Mesendoderm (in vitro differentiated cells): ENCODE data around the gene PHF21A.

Source experiments
- DNase-seq: peaks from one replicate; pipeline ENCODE4 v3.0.0; 2013
- H2AK5ac ChIP-seq: 2 replicates; pipeline ENCODE4 v1.6.1; 2013; ENCODE audit warnings: low read length, inconsistent platforms
- H2BK120ac ChIP-seq: 2 replicates; pipeline ENCODE4 v1.6.1; 2013; ENCODE audit warnings: low read depth, mild to moderate bottlenecking, low read length, moderate library complexity, mixed read lengths
- H2BK15ac ChIP-seq: replicated peaks from 2 replicates; pipeline ENCODE4 v1.6.1; 2013; ENCODE audit warnings: low read depth, mild to moderate bottlenecking, moderate library complexity
- H2BK5ac ChIP-seq: 2 replicates; pipeline ENCODE4 v1.6.1; 2013; ENCODE audit warnings: low read length, inconsistent platforms
- H3K18ac ChIP-seq: 2 replicates; pipeline ENCODE4 v1.6.1; 2013; ENCODE audit warnings: mild to moderate bottlenecking, low read length, mixed read lengths
- H3K23ac ChIP-seq: one replicate; pipeline ENCODE4 v1.6.1; 2013; ENCODE audit warnings: low read length
- H3K27ac ChIP-seq: 2 replicates; pipeline ENCODE4 v1.5.1; 2013; ENCODE audit warnings: low read depth, mild to moderate bottlenecking, inconsistent platforms, low read length, moderate library complexity
- H3K27me3 ChIP-seq: 2 replicates; pipeline ENCODE4 v1.6.1; 2013; ENCODE audit warnings: low read length, control low read depth, mild to moderate bottlenecking, inconsistent platforms; ENCODE audit not compliant: insufficient read depth, poor library complexity
- H3K36me3 ChIP-seq: 2 replicates; pipeline ENCODE4 v1.6.1; 2013; ENCODE audit warnings: low read length, inconsistent platforms; ENCODE audit not compliant: control insufficient read depth, insufficient read depth
- H3K4ac ChIP-seq: one replicate; pipeline ENCODE4 v1.6.1; 2013; ENCODE audit warnings: low read depth, mild to moderate bottlenecking, low read length, moderate library complexity
- H3K4me1 ChIP-seq: 2 replicates; pipeline ENCODE4 v1.6.1; 2013; ENCODE audit warnings: low read depth, low read length, inconsistent platforms; ENCODE audit not compliant: control insufficient read depth
- H3K4me2 ChIP-seq: 2 replicates; pipeline ENCODE4 v1.6.1; 2013; ENCODE audit warnings: low read length
- H3K4me3 ChIP-seq: 2 replicates; pipeline ENCODE4 v1.5.1; 2013; ENCODE audit warnings: mild to moderate bottlenecking, low read length
- H3K56ac ChIP-seq: one replicate; pipeline ENCODE4 v1.6.1; 2013; ENCODE audit warnings: low read length
- H3K79me1 ChIP-seq: 2 replicates; pipeline ENCODE4 v1.6.1; 2013; ENCODE audit warnings: low read length, inconsistent platforms
- H3K79me2 ChIP-seq: 2 replicates; pipeline ENCODE4 v1.6.1; 2013; ENCODE audit warnings: mild to moderate bottlenecking, low read length; ENCODE audit not compliant: control insufficient read depth, insufficient read depth
- H3K9ac ChIP-seq: 2 replicates; pipeline ENCODE4 v1.6.1; 2013; ENCODE audit warnings: low read length, inconsistent platforms
- H4K5ac ChIP-seq: one replicate; pipeline ENCODE4 v1.6.1; 2013; ENCODE audit warnings: low read length
- H4K8ac ChIP-seq: one replicate; pipeline ENCODE4 v1.6.1; 2013; ENCODE audit warnings: low read depth, mild to moderate bottlenecking, control low read depth, low read length, moderate library complexity
- WGBS: extraction: QIAGEN DNeasy Blood & Tissue Kit; methylation state at CpG from one replicate; pipeline ENCODE4 v1.1.7; 2013; ENCODE audit warnings: low lambda C conversion rate, missing lambda C conversion rate; ENCODE audit not compliant: insufficient coverage; ENCODE audit errors: extremely low coverage; 5-methylcytosine and 5-hydroxymethylcytosine counted together

PHF21A gene

DNA sequence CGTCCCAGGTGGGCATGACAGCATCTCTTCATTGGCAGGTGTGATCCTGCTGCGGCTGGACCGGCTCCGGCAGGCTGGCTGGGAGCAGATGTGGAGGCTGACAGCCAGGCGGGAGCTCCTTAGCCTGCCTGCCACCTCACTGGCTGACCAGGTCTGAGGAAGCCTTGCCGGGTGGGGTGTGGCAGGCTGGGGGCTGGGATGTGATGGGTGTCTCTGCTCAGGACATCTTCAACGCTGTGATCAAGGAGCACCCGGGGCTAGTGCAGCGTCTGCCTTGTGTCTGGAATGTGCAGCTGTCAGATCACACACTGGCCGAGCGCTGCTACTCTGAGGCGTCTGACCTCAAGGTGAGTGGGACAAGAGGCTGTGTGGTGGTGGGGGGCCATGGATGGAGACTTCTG, 195.3 kb downstream of the PHF21A start:
- Histone ChIP-seq H2BK120ac (no peak overlapping the region), H3K4me3 (no peak overlapping the region), H3K27me3 (no peaks in the 10 kb centered on the region), H2BK15ac (no peak overlapping the region), H3K4me1 (no peaks in the 10 kb centered on the region), H3K4me2 (no peak overlapping the region), H4K5ac (no peak overlapping the region), H4K8ac (no peak overlapping the region), H3K9ac (no peak overlapping the region), H3K56ac (no peak overlapping the region), H3K4ac (no peak overlapping the region), H3K79me2 (no peaks in the 10 kb centered on the region), H2AK5ac (no peak overlapping the region), H3K18ac (no peak overlapping the region), H2BK5ac (no peak overlapping the region), H3K23ac (no peak overlapping the region), H3K36me3 (no peaks in the 10 kb centered on the region), H3K79me1 (no peaks in the 10 kb centered on the region), H3K27ac (no peak overlapping the region)
- no CpG with 5 or more reads among the region's 12 CpGs for WGBS
- no peak for DNase-seq

DNA sequence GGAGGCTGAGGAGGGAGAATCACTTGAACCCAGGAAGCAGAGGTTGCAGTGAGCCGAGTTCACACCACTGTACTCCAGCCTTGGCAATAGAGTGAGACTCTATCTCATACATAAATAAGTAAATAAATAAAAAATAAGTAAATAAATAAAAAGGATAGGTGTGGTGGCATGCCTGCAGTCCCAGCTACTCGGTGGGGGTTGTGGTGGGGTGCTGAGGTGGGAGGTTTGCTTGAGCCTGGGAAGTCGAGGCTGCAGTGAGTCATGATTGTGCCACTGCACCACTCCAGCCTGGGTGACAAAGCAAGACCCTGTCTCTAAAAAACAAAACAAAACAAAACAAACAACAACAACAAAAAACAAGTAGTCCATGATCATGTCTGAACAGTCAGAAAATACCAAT, 195.7 kb downstream of the PHF21A start:
- Histone ChIP-seq H3K79me1 (no peaks in the 10 kb centered on the region), H3K27ac (no peak overlapping the region), H3K27me3 (no peaks in the 10 kb centered on the region), H3K4me1 (no peaks in the 10 kb centered on the region), H3K4me2 (no peak overlapping the region), H3K36me3 (no peaks in the 10 kb centered on the region), H2BK120ac (no peak overlapping the region), H3K18ac (no peak overlapping the region), H3K4me3 (no peak overlapping the region), H2AK5ac (no peak overlapping the region), H4K5ac (no peak overlapping the region), H3K56ac (no peak overlapping the region), H3K9ac (no peak overlapping the region), H3K4ac (no peak overlapping the region), H4K8ac (no peak overlapping the region), H3K79me2 (no peaks in the 10 kb centered on the region), H2BK15ac (no peak overlapping the region), H3K23ac (no peak overlapping the region), H2BK5ac (no peak overlapping the region)
- no CpG with 5 or more reads among the region's 3 CpGs for WGBS
- DNase-seq, result no peak

DNA sequence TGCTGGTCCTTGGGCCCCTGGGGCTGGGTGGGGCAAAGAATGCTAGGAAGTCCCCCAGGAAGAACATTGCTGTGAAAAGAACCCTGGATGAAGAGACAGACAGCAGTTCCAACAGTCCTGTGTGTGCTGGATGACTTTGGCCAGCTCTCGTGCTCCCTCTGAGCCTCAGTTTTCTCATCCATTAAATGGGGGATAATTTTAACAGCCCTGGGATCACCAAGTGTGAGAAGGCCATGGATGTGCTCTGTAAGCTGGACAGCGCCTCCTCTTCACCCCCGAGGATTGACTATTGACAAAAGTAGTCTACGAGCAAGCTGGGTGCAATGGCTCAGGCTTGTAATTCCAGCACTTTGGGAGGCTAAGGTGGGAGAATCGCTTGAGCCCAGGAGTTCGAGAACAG, 196.3 kb downstream of the PHF21A start:
- H3K4me1 ChIP-seq, result no peaks in the 10 kb centered on the region
- H3K79me2 ChIP-seq, result no peaks in the 10 kb centered on the region
- H3K27ac ChIP-seq, result no peak overlapping the region
- H3K56ac ChIP-seq, result no peak overlapping the region
- H3K4ac ChIP-seq, result no peak overlapping the region
- no CpG with 5 or more reads among the region's 6 CpGs for WGBS
- H3K79me1 ChIP-seq, result no peaks in the 10 kb centered on the region
- no peak overlapping the region for H3K23ac ChIP-seq
- H3K4me3 ChIP-seq, result no peak overlapping the region
- H2AK5ac ChIP-seq, result no peak overlapping the region
- H3K4me2 ChIP-seq, result no peak overlapping the region
- H3K18ac ChIP-seq, result no peak overlapping the region
- no peak overlapping the region for H4K8ac ChIP-seq
- no peak for DNase-seq
- no peak overlapping the region for H3K9ac ChIP-seq
- no peak overlapping the region for H2BK120ac ChIP-seq
- H3K27me3 ChIP-seq, result no peaks in the 10 kb centered on the region
- H2BK15ac ChIP-seq, result no peak overlapping the region
- H4K5ac ChIP-seq, result no peak overlapping the region
- H3K36me3 ChIP-seq, result no peaks in the 10 kb centered on the region
- no peak overlapping the region for H2BK5ac ChIP-seq

DNA sequence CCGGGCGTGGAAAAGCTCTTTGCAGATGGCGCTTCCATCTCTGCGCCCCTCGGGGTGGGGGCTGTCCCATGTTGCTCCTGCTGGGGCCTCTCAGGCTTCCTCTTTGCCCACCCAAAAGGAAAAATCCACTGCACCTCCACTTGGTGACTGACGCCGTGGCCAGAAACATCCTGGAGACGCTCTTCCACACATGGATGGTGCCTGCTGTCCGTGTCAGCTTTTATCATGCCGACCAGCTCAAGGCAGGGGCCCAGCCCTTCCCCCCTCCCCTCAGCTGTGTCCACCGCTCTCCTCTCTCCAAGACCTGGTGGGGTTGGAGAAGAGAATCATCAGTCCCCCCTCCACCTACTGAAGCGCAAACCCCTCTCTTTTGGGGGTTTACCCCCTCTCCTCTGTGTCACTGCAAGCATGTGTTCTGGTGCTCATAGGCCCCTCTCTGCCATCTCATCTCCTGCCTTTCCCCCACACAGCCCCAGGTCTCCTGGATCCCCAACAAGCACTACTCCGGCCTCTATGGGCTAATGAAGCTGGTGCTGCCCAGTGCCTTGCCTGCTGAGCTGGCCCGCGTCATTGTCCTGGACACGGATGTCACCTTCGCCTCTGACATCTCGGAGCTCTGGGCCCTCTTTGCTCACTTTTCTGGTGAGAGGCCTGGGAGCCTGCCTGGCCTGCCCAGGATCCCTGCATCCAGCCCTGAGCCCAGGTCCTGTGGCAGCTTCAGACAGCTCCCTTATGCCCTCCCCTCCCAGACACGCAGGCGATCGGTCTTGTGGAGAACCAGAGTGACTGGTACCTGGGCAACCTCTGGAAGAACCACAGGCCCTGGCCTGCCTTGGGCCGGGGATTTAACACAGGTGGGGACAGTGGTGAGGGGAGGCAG, 197.0 kb downstream of the PHF21A start:
- Histone ChIP-seq H4K5ac (no peak overlapping the region), H3K9ac (no peak overlapping the region), H3K56ac (no peak overlapping the region), H3K36me3 (no peaks in the 10 kb centered on the region), H2AK5ac (no peak overlapping the region), H3K18ac (no peak overlapping the region), H2BK120ac (no peak overlapping the region), H3K79me1 (no peaks in the 10 kb centered on the region), H3K79me2 (no peaks in the 10 kb centered on the region), H3K4ac (no peak overlapping the region), H3K4me1 (no peaks in the 10 kb centered on the region), H2BK15ac (no peak overlapping the region), H4K8ac (no peak overlapping the region), H3K4me2 (no peak overlapping the region), H3K27me3 (no peaks in the 10 kb centered on the region), H3K27ac (no peak overlapping the region), H2BK5ac (no peak overlapping the region), H3K4me3 (no peak overlapping the region), H3K23ac (no peak overlapping the region)
- WGBS, result no CpG with 5 or more reads among the region's 22 CpGs
- no peak for DNase-seq

DNA sequence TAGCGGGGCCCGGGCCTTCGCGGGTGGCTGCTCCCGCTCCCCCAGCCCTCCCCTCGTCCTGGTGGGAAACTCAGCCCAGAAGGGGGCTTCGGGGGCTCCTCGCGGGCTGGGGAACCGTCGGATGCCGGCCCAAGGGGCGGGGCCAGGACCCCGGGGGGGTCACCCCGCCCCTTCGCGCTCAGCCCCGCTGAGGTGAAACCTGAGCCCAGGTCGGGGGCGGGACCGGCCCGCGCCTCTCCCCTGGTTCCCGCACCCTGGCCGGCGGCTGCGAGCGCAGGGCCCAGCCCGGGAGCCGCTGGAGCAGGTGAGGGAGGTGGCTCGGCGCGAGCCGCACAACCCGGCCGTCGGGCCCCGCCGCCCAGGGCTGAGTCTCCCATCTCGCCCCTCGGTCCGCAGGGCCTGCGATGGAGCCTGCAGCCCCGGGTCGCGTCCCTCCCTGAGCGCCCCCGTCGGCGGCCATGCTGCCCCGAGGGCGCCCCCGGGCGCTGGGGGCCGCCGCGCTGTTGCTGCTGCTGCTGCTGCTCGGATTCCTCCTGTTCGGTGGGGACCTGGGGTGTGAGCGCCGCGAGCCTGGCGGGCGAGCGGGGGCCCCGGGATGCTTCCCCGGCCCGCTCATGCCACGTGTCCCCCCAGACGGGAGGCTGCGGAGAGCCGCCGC, 198.7 kb downstream of the PHF21A start, which contains the start of gene LARGE2:
TSS of gene LARGE2 (plus strand) at position 232 of the 658 bp plus-strand sequence. CDS start at position 459, 227 bp downstream.
- no peaks in the 10 kb centered on the region for H3K79me1 ChIP-seq
- H2BK15ac ChIP-seq, result no peak within 1 kb of the TSS
- peak within 1 kb of the TSS; percentile 16 for H3K18ac ChIP-seq
- H2AK5ac ChIP-seq, result no peak within 1 kb of the TSS
- H3K27ac ChIP-seq, result no peak within 1 kb of the TSS
- peak; percentile 80 for DNase-seq
- H3K23ac ChIP-seq, result no peak within 1 kb of the TSS
- H3K4me1 ChIP-seq, result no peaks in the 10 kb centered on the region
- no peak within 1 kb of the TSS for H2BK5ac ChIP-seq
- no peak within 1 kb of the TSS for H4K8ac ChIP-seq
- H3K56ac ChIP-seq, result peak within 1 kb of the TSS; percentile 67
- no peaks in the 10 kb centered on the region for H3K36me3 ChIP-seq
- no CpG with 5 or more reads among the region's 73 CpGs for WGBS
- H3K9ac ChIP-seq, result peak within 1 kb of the TSS; percentile 53
- no peak within 1 kb of the TSS for H4K5ac ChIP-seq
- peak within 1 kb of the TSS; percentile 20 for H3K4me3 ChIP-seq
- no peaks in the 10 kb centered on the region for H3K27me3 ChIP-seq
- H2BK120ac ChIP-seq, result no peak within 1 kb of the TSS
- peak within 1 kb of the TSS; percentile 46 for H3K4me2 ChIP-seq
- H3K79me2 ChIP-seq, result no peaks in the 10 kb centered on the region
- no peak within 1 kb of the TSS for H3K4ac ChIP-seq
